Anterior cingulate cortex (tissue), 58 donors: ENCODE measurements around the gene PABPC1L.
"Not testable (repeated sequence)": the region's sequence is repeated elsewhere in the genome, so short reads cannot be mapped to it uniquely, and the experiment has no call there.

Source experiments
- DNase-seq, 58 donors: peaks; one replicate each; lab custom pipeline; 2025; lab: John Stamatoyannopoulos, UW

PABPC1L gene

GRCh38 chr20:44909872-44910689 lies at the start of gene PABPC1L:
PABPC1L (plus strand) TSS chr20:44910060; CDS start chr20:44910144, 84 bp downstream.
- peak in 33 of 58 donors; percentile 8 to 49 (median 28) for DNase-seq

- peak in 5 of 58 donors; percentile 10 to 41 (median 18) for DNase-seq
Observed at GRCh38 chr20:44861531-44862006, 48.3 kb upstream of the PABPC1L start.

- no peak for DNase-seq
Observed at GRCh38 chr20:44862286-44862685, 47.6 kb upstream of the PABPC1L start.

- DNase-seq: not testable (repeated sequence)
Observed at GRCh38 chr20:44863365-44864084, 46.3 kb upstream of the PABPC1L start.

- not testable (repeated sequence) for DNase-seq
Observed at GRCh38 chr20:44864493-44864892, 45.4 kb upstream of the PABPC1L start.

- no peak for DNase-seq
Observed at GRCh38 chr20:44866703-44867335, 43.0 kb upstream of the PABPC1L start.

GRCh38 chr20:44869471-44869870 lies 40.4 kb upstream of the PABPC1L start:
- DNase-seq: no peak

- not testable (repeated sequence) for DNase-seq
Observed at GRCh38 chr20:44882360-44882759, 27.5 kb upstream of the PABPC1L start.

GRCh38 chr20:44883214-44883902 lies 26.5 kb upstream of the PABPC1L start:
- no peak for DNase-seq

GRCh38 chr20:44884907-44885391 lies 24.9 kb upstream of the PABPC1L start:
- DNase-seq: peak in 5 of 58 donors; percentile 13 to 69 (median 34)

GRCh38 chr20:44885392-44886265 lies 24.2 kb upstream of the PABPC1L start, which contains the start of gene YWHAB:
YWHAB (plus strand) TSS chr20:44885705; CDS start chr20:44901534, 15,829 bp downstream.
- DNase-seq: peak; percentile 78 to 98 (median 95)

GRCh38 chr20:44886266-44886651 lies 23.6 kb upstream of the PABPC1L start:
- no peak for DNase-seq

GRCh38 chr20:44886828-44887227 lies 23.0 kb upstream of the PABPC1L start:
- no peak for DNase-seq

GRCh38 chr20:44887466-44887865 lies 22.4 kb upstream of the PABPC1L start:
- DNase-seq: no peak

GRCh38 chr20:44888226-44889103 lies 21.4 kb upstream of the PABPC1L start:
- no peak for DNase-seq

- peak in 5 of 58 donors; percentile 3 to 72 (median 10) for DNase-seq
Observed at GRCh38 chr20:44891826-44892225, 18.0 kb upstream of the PABPC1L start.

GRCh38 chr20:44894959-44895358 lies 14.9 kb upstream of the PABPC1L start:
- no peak for DNase-seq

GRCh38 chr20:44896583-44896982 lies 13.3 kb upstream of the PABPC1L start:
- no peak for DNase-seq
